K562 (cell line): Measurements from ENCODE around the gene RNH1. TPM values are rescaled to one million over a fixed set of nuclear protein-coding genes. Genes with fewer than 3 reads are reported as not detected.

Experiments
- HIVEP1 ChIP-seq: fragments of 250-450 bp; sonication (Bioruptor Pico); IDR thresholded peaks from 2 replicates; pipeline ENCODE4 v1.4.0; 2020; ENCODE audit warnings: mild to moderate bottlenecking
- SP1 ChIP-seq: sonication (generic); formaldehyde crosslinking; IDR thresholded peaks from 2 replicates; pipeline ENCODE4 v1.8.1; 2022; ENCODE audit warnings: mild to moderate bottlenecking, missing genetic modification reagents
- TAF7 ChIP-seq: fragments of 450-650 bp; IDR thresholded peaks from 2 replicates; pipeline ENCODE4 v1.6.1; 2016; ENCODE audit warnings: missing genetic modification characterization, missing compliant biosample characterization
- TCF3 ChIP-seq: sonication (generic); formaldehyde crosslinking; IDR thresholded peaks from 2 replicates; pipeline ENCODE4 v1.4.0; 2020; ENCODE audit warnings: mild to moderate bottlenecking, missing genetic modification reagents
- ZNF232 ChIP-seq: sonication (generic); formaldehyde crosslinking; IDR thresholded peaks from 2 replicates; pipeline ENCODE4 v1.8.0; 2022; ENCODE audit warnings: mild to moderate bottlenecking, missing genetic modification reagents
- ZNF696 ChIP-seq: fragments of 250-450 bp; sonication (Bioruptor Pico); conservative IDR thresholded peaks from 2 replicates; pipeline ENCODE4 v1.4.0; 2020; ENCODE audit warnings: mild to moderate bottlenecking, moderate library complexity
- polyA plus RNA-seq, 8 experiments: library from polyadenylated mRNA; depleted of rRNA in 4 of 8; stranded (reverse) in 5 of 8; unstranded in 3 of 8; fragments of >200 nt; fragmentation: Nextera tagmentation in 2 of 8; fragmentation: Illumina TruSeq in 1 of 8; extraction: Ambion mirVana in 2 of 8; extraction: Trizol in 1 of 8; gene quantifications; 2 replicates each; pipeline versions ENCODE4 v1.2.1 to v1.2.3, GENCODE V29; 2011 to 2014; ENCODE audit warnings: inconsistent platforms in 1 of 8, missing spikeins in 1 of 8
- total RNA-seq, 7 experiments: library from RNA; depleted of rRNA in 6 of 7; stranded (reverse); fragments of >200 nt in 6 of 7; fragmentation: Illumina TruSeq in 2 of 7; extraction: Trizol in 2 of 7; gene quantifications; 2 replicates each; pipeline versions ENCODE4 v1.2.1 to v1.2.3, GENCODE V29; 2011 to 2021; ENCODE audit warnings: low replicate concordance in 1 of 7
- TF ChIP-seq, protein P1 (sequence below): fragments of 250-450 bp; sonication (Bioruptor Pico); IDR thresholded peaks from 2 replicates; pipeline ENCODE4 v1.4.0; 2020
- TF ChIP-seq, protein P2 (sequence below), 3 experiments: fragments of 200-800 bp in 1 of 3; fragments of 250-450 bp in 1 of 3; fragments of 450-650 bp in 1 of 3; sonication (Bioruptor Pico) in 1 of 3; sonication (Bioruptor generic) in 1 of 3; formaldehyde crosslinking in 1 of 3; IDR thresholded peaks; 2 replicates each; pipeline versions ENCODE4 v1.6.1 to v1.8.0; 2016 to 2022; ENCODE audit warnings: mild to moderate bottlenecking in 2 of 3, missing genetic modification characterization in 2 of 3, missing compliant biosample characterization in 1 of 3, moderate library complexity in 1 of 3
- TF ChIP-seq, protein P3 (sequence below), 2 experiments: fragments of 450-650 bp in 1 of 2; sonication (generic) in 1 of 2; formaldehyde crosslinking; conservative IDR thresholded peaks; 2 replicates each; pipeline versions ENCODE4 v1.4.0 to v1.8.1; 2020 to 2022; ENCODE audit warnings: mild to moderate bottlenecking in 1 of 2, missing genetic modification reagents in 1 of 2

RNH1 gene
- total and polyA plus RNA-seq, 9 of the 15 experiments (the other 6 are each of a cell fraction or from before 2014, with no cell fraction given), result 2.5 to 160 (median 44.3) TPM

DNA sequence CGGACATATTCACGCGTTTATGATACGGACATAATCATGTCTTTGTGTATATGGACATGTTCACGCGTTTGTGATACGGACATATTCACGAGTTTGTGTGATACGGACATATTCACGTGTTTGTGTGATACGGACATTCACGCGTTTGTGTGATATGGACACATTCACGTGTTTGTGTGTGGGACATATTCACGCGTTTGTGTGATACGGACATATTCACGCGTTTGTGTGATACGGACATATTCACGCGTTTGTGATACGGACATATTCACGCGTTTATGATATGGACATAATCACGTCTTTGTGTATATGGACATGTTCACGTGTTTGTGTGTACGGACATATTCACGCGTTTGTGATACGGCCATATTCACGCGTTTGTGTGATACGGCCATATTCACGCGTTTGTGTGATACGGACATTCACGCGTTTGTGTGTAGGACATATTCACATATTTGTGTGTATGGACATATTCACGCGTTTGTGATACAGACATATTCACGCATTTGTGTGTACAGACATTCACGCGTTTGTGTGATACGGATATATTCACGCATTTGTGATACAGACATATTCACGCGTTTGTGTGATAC lies 32.0 kb downstream of the RNH1 start (continued):
- TF ChIP-seq, protein P1, sequence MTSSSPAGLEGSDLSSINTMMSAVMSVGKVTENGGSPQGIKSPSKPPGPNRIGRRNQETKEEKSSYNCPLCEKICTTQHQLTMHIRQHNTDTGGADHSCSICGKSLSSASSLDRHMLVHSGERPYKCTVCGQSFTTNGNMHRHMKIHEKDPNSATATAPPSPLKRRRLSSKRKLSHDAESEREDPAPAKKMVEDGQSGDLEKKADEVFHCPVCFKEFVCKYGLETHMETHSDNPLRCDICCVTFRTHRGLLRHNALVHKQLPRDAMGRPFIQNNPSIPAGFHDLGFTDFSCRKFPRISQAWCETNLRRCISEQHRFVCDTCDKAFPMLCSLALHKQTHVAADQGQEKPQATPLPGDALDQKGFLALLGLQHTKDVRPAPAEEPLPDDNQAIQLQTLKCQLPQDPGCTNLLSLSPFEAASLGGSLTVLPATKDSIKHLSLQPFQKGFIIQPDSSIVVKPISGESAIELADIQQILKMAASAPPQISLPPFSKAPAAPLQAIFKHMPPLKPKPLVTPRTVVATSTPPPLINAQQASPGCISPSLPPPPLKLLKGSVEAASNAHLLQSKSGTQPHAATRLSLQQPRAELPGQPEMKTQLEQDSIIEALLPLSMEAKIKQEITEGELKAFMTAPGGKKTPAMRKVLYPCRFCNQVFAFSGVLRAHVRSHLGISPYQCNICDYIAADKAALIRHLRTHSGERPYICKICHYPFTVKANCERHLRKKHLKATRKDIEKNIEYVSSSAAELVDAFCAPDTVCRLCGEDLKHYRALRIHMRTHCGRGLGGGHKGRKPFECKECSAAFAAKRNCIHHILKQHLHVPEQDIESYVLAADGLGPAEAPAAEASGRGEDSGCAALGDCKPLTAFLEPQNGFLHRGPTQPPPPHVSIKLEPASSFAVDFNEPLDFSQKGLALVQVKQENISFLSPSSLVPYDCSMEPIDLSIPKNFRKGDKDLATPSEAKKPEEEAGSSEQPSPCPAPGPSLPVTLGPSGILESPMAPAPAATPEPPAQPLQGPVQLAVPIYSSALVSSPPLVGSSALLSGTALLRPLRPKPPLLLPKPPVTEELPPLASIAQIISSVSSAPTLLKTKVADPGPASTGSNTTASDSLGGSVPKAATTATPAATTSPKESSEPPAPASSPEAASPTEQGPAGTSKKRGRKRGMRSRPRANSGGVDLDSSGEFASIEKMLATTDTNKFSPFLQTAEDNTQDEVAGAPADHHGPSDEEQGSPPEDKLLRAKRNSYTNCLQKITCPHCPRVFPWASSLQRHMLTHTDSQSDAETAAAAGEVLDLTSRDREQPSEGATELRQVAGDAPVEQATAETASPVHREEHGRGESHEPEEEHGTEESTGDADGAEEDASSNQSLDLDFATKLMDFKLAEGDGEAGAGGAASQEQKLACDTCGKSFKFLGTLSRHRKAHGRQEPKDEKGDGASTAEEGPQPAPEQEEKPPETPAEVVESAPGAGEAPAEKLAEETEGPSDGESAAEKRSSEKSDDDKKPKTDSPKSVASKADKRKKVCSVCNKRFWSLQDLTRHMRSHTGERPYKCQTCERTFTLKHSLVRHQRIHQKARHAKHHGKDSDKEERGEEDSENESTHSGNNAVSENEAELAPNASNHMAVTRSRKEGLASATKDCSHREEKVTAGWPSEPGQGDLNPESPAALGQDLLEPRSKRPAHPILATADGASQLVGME (CRISPR knock-in tag), result peak; percentile 94
- TF ChIP-seq TCF3 (CRISPR knock-in tag) (no peak), ZNF696 (CRISPR knock-in tag) (no peak), HIVEP1 (peak; percentile 17; the same call in 1 of the 2 replicates), ZNF232 (CRISPR knock-in tag) (no peak), TAF7 (tag) (no peak), SP1 (CRISPR knock-in tag) (no peak)
- TF ChIP-seq, protein P2, sequence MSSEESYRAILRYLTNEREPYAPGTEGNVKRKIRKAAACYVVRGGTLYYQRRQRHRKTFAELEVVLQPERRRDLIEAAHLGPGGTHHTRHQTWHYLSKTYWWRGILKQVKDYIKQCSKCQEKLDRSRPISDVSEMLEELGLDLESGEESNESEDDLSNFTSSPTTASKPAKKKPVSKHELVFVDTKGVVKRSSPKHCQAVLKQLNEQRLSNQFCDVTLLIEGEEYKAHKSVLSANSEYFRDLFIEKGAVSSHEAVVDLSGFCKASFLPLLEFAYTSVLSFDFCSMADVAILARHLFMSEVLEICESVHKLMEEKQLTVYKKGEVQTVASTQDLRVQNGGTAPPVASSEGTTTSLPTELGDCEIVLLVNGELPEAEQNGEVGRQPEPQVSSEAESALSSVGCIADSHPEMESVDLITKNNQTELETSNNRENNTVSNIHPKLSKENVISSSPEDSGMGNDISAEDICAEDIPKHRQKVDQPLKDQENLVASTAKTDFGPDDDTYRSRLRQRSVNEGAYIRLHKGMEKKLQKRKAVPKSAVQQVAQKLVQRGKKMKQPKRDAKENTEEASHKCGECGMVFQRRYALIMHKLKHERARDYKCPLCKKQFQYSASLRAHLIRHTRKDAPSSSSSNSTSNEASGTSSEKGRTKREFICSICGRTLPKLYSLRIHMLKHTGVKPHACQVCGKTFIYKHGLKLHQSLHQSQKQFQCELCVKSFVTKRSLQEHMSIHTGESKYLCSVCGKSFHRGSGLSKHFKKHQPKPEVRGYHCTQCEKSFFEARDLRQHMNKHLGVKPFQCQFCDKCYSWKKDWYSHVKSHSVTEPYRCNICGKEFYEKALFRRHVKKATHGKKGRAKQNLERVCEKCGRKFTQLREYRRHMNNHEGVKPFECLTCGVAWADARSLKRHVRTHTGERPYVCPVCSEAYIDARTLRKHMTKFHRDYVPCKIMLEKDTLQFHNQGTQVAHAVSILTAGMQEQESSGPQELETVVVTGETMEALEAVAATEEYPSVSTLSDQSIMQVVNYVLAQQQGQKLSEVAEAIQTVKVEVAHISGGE (CRISPR knock-in tag; IDR thresholded peaks at IDR 0.05), result peak in 1 of 3 experiments; percentile 84; a peak in 2 of 6 replicates
- TF ChIP-seq, protein P3, sequence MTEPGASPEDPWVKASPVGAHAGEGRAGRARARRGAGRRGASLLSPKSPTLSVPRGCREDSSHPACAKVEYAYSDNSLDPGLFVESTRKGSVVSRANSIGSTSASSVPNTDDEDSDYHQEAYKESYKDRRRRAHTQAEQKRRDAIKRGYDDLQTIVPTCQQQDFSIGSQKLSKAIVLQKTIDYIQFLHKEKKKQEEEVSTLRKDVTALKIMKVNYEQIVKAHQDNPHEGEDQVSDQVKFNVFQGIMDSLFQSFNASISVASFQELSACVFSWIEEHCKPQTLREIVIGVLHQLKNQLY (CRISPR knock-in tag; conservative IDR thresholded peaks at IDR 0.05), result peak in 1 of 2 experiments; percentile 22; a peak in 1 of 4 replicates
